ENCODE measurements around the gene CENPP. TPM values are rescaled to one million over a fixed set of nuclear protein-coding genes. Genes with fewer than 3 reads are reported as not detected.

Gene CENPP
- total RNA-seq, 1 experiment from 2014 or later, result 7.4 TPM

GRCh38 chr9:92414566-92414965, 88.8 kb downstream of the CENPP start:
- DNase-seq (ENCODE audit: extremely low read depth, low read depth), result no peak

DNA sequence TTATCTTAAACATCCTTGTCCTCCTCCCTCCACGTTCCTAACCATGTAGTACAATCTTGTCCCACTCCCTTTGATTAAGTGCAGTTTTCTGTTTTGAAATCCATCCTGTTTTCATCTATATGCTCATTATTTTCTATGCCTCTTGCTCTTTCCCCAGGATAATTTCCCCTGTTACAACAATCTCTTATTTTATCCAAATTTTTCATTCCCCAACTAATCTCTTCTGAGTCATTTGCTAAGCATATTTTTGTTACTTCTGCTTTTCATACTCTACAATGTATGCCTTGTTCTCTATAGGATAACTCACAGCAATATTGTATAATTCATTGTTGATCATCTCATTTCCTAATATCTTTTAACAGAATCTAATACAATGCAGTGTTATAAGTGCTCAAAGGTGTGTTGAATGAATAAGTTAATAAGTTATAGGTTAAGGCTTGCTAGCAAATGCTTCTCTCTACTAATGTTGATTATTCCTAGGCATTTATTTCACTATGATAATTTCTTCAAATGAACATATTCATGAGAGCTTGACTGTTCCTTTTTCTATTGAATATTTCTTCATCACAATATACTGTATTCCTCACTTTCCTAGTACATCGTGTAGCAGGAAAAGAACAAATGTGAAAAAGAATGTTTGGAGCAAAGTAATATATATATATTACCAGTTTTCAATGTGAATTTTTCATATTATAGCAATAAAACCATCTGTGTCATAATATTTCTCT, 97.0 kb downstream of the CENPP start:
- no peak for DNase-seq (ENCODE audit: extremely low read depth, low read depth)

DNA sequence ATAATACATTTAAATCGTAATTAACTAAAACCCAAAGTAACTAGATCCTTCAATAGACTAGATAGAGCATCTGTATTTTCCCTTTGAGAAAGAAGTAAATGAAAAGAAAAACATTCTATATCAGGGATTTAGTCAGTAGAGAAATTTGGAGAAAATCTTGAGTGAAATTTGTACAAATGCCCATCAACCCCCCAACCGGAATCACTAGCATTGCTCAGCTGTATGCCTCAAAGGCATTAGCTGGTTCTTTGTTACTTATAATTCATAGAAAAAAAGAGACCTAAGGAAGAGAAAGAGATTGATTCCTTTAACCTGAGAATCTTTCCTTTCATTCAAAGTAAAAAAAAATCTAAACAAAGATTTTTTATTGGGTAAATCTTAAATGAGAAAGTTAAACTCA, 97.9 kb downstream of the CENPP start:
- DNase-seq (ENCODE audit: extremely low read depth, low read depth), result no peak

DNA sequence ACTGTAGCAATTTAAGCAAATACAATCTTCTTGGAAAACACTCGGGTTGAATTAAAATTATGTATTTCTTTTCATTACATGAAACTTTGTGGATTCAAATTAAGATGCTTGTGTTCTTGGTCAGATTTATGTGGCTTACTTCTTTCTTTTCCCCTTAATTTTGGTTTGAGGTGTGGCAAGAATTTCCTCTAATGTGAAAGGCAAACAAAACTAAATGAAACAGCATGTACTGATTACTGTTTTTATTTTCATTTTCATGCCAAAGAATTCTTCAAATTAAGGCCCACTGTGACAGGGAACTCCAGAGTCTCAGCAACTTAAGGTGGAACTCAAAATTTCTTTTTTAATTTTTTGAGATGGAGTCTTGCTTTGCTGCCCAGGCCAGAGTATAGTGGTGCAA, 98.6 kb downstream of the CENPP start, which contains the start of gene OMD:
Gene OMD, minus strand, starts transcription at position 132 of the 400 bp plus-strand sequence. CDS start 6,913 bp downstream, outside the sequence.
- no peak for DNase-seq (ENCODE audit: extremely low read depth, low read depth)

DNA sequence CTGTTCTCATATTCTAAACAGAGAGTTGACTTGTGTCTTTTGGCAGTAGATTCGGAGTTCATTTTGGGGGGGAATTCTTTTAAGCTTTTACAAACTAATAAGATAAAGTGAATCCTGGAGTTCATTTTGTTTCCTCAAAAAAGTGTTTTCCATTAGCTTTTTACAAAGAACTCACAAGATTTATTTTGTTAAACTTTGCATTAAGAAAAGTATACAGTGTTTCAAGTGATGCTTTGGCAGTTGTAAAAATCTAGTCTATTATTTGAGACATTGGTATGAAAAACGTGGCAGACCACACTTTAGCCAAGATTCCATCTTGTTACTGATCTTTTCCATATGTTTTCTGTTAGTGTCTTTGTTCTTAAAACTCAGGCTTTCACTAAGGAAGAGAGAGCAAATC, 99.7 kb downstream of the CENPP start:
- DNase-seq (ENCODE audit: extremely low read depth, low read depth), result no peak

DNA sequence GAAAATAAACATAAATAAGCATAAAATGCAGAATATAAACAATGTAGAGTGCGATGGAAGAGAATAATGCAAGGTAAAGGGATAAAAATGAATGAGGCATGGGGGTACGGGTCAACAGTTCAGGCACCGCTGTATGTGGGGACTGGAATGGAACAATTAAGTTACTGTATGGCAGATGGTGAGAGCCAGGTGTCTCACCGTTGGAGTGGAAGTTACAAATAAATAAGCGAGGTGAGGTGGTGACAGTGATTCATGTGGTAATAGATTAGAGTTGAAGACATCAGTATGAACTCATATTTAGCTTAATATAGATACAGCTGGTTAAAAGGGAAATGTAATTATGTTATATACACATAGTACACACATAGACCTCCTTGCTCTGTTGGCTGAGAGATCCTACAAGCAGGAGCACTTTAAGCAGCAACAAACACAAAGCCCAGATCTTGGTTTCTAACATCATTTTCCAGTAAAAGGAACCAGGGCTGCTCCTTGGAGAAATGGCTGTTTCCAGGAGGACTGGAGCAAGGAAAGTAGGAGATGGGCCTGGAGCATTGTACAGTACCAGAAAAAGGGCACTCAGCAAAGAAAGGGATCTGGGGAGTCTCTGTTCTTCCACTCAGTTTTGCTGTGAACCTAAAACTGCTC, 100.9 kb downstream of the CENPP start:
- no peak for DNase-seq (ENCODE audit: extremely low read depth, low read depth)

GRCh38 chr9:92429836-92430235, 104.1 kb downstream of the CENPP start:
- no peak for DNase-seq (ENCODE audit: extremely low read depth, low read depth)

DNA sequence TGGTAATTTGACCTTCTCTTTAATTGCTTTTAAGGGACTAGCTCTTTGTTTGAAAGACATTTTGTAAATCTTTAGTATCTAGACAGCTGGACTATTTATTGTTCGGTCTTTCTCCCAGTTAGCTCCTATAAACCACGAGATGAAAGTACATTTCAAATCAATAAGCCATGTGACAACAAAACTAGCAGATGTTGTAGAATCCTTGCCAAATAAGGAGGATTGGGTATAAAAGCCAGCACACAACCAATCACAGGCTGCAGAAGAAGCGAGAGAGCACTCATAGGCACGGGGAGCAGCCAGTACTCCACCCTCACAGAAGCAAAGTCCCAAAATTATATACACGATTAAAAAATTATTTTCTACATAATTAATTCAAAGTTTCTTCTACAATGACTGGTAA, 106.6 kb downstream of the CENPP start:
- DNase-seq (ENCODE audit: extremely low read depth, low read depth), result no peak

DNA sequence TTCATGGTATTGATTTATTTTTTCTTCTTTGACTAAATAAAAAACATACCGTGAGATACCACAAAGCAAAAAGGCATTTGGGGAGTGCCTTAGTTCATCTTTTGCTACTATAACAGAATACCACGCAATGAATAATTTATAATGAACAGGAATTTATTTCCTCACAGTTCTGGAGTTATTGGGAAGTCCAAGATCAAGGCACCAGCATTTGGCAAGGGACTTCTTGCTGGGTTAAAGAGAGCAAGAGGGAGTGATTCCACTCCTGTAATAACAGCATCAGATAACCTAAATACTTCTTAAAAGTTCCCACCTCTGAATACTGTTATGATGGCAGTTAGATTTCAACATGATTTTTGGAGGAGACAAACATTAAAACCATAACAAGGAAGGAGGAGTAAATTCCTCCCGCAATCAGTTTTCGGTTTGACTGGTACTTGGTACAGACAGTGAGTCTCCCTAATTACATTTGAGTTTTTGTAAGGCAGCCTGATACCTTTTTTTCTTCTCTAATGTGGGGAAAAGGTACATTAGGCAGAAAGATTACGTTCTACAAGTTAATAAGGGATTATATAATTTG, 107.3 kb downstream of the CENPP start:
- no peak for DNase-seq (ENCODE audit: extremely low read depth, low read depth)

- DNase-seq (ENCODE audit: extremely low read depth, low read depth), result no peak
Measured at GRCh38 chr9:92435263-92435662, 109.5 kb downstream of the CENPP start.

DNA sequence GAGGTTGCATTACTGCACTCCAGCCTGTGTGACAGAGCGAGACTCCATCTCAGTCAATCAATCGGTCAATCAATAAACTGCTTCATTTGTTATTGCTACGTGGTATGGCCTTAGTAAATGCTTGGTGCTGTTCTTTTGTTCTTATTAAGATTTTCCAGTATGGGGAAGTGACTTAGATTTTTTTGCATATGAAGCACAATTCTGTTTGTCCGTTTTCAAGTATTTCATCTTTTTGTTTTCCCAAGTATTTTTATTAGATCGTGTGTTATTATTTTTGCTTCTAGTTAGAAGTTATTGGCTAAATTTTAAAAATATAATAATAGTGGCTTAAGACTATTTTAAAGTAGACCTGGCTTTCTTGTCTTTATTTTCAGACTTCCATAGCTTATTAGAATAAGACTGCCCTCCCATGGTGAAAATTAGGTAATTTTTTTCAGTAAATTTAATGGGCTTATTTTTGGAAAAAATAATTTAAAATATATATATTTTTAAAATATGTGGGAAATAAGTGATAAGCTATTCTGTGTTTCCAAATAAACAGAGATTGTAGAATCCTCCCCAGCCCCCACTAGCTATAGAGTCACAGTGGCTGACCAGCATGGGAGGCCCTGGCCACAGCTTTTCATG, 113.3 kb downstream of the CENPP start:
- DNase-seq (ENCODE audit: extremely low read depth, low read depth), result no peak

DNA sequence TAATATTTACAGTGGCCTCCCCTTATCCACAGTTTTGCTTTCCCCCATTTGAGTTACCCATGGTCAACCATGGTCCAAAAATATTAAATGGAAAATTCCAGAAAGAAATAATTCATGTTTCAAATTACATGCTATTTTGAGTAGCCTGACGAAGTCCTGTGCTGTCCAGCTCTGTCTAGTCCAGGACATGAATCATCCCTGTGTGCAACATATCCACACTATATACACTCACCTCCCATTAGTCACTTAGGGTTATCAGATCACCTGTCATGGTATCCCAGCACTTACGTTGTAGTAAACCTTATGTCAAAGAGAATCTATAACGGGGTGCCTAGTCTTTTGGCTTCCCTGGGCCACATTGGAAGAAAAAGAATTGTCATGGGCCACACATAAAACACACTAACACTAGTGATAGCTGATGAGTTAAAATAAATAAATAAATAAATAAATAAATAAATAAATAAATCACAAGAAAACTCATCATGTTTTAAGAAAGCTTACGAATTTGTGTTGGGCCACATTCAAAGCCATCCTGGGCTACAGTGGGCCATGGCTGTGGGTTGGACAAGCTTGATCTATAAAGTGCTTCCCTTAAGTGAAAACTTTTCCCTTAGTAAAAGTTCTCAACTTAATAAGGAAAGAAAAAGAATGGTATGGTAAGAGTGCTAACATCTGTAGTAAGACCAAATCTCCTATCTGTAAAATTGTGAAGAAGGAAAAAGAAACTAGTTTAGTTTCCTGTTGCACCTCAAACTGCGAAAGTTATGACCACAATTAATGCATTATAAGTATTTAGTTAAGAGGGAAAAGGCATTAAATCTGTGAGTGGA, 114.4 kb downstream of the CENPP start:
- DNase-seq (ENCODE audit: extremely low read depth, low read depth), result no peak

DNA sequence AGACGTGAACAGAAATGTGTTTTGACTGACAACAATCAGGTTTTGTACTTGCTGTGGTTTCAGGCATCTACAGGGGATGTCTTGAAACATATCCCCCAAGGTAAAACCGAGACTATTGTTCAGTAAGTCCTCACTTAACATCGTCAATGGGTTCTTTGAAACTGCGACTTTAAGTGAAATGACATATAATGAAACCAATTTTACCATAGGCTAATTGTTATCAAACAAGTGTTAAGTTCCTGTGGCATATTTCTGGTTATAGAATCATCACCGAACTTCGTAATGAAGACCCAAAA, 114.9 kb downstream of the CENPP start:
- DNase-seq (ENCODE audit: extremely low read depth, low read depth), result no peak

GRCh38 chr9:92444841-92445240, 119.1 kb downstream of the CENPP start:
- no peak for DNase-seq (ENCODE audit: extremely low read depth, low read depth)

GRCh38 chr9:92446536-92446935, 120.8 kb downstream of the CENPP start:
- no peak for DNase-seq (ENCODE audit: extremely low read depth, low read depth)

- DNase-seq (ENCODE audit: extremely low read depth, low read depth), result peak; percentile 5
Measured at GRCh38 chr9:92455217-92455616, 129.5 kb downstream of the CENPP start.

GRCh38 chr9:92457576-92457975, 131.8 kb downstream of the CENPP start:
- DNase-seq (ENCODE audit: extremely low read depth, low read depth), result no peak

DNA sequence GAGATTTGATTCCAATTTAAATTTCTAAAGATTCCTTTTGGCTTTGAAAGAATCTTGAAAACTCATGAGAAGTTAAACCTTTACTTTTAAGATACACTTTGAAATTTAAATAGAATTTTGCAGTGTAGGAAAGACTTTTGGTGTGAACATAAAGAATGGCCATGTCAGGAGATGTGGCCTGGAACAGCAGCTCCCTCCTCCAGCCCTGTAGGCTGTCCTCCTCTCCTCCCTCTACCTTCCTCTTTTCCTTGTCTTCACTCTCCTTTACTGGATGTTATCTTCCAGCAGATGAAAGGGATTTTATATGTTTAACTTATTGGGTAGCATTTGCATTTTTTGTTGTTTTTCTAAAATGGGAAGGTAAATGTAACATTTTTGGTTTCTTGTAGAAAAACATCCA, 137.6 kb downstream of the CENPP start:
- no peak for DNase-seq (ENCODE audit: extremely low read depth, low read depth)

GRCh38 chr9:92463984-92464383, 138.2 kb downstream of the CENPP start:
- DNase-seq (ENCODE audit: extremely low read depth, low read depth), result no peak

- DNase-seq (ENCODE audit: extremely low read depth, low read depth), result no peak
Measured at GRCh38 chr9:92467041-92467440, 141.3 kb downstream of the CENPP start.

GRCh38 chr9:92467511-92467910, 141.8 kb downstream of the CENPP start:
- DNase-seq (ENCODE audit: extremely low read depth, low read depth), result no peak
